HG02943 (cell line): ENCODE results near the gene MN1.
"Not testable (repeated sequence)": the region's sequence is repeated elsewhere in the genome, so short reads cannot be mapped to it uniquely, and the experiment has no call there.

Experiments used
- ATAC-seq: cut with Tn5 transposase; IDR thresholded peaks from one replicate; pipeline ENCODE4 v1.9.1; 2021; ENCODE audit warnings: mild to moderate bottlenecking, low read depth, moderate library complexity; ENCODE audit not compliant: unreplicated experiment

The MN1 gene

GRCh38 chr22:27746918-27747317 lies 54.6 kb downstream of the MN1 start:
- no peak for ATAC-seq

- no peak for ATAC-seq
Measured at GRCh38 chr22:27745809-27746208, 55.7 kb downstream of the MN1 start.

- ATAC-seq: no peak
Measured at GRCh38 chr22:27745154-27745553, 56.4 kb downstream of the MN1 start.

- not testable (repeated sequence) for ATAC-seq
Measured at GRCh38 chr22:27744078-27744477, 57.5 kb downstream of the MN1 start.

- ATAC-seq: no peak
Measured at GRCh38 chr22:27740202-27740748, 61.3 kb downstream of the MN1 start.

- no peak for ATAC-seq
Measured at GRCh38 chr22:27737521-27737920, 64.0 kb downstream of the MN1 start.

GRCh38 chr22:27734066-27734465 lies 67.5 kb downstream of the MN1 start:
- no peak for ATAC-seq

- ATAC-seq: no peak
Measured at GRCh38 chr22:27732841-27733240, 68.7 kb downstream of the MN1 start.

- ATAC-seq: no peak
Measured at GRCh38 chr22:27732391-27732790, 69.2 kb downstream of the MN1 start.

GRCh38 chr22:27731621-27732020 lies 69.9 kb downstream of the MN1 start:
- ATAC-seq: no peak

- ATAC-seq: no peak
Measured at GRCh38 chr22:27730641-27731433, 70.7 kb downstream of the MN1 start.

GRCh38 chr22:27729246-27729645 lies 72.3 kb downstream of the MN1 start:
- no peak for ATAC-seq

- no peak for ATAC-seq
Measured at GRCh38 chr22:27727673-27728451, 73.7 kb downstream of the MN1 start.

- ATAC-seq: no peak
Measured at GRCh38 chr22:27726686-27727449, 74.7 kb downstream of the MN1 start.

GRCh38 chr22:27726331-27726685 lies 75.2 kb downstream of the MN1 start:
- no peak for ATAC-seq

GRCh38 chr22:27725661-27726060 lies 75.9 kb downstream of the MN1 start:
- ATAC-seq: no peak

- no peak for ATAC-seq
Measured at GRCh38 chr22:27724709-27725108, 76.8 kb downstream of the MN1 start.

GRCh38 chr22:27724157-27724556 lies 77.4 kb downstream of the MN1 start:
- ATAC-seq: no peak

GRCh38 chr22:27723708-27724107 lies 77.8 kb downstream of the MN1 start:
- no peak for ATAC-seq

GRCh38 chr22:27723158-27723557 lies 78.4 kb downstream of the MN1 start:
- no peak for ATAC-seq

- no peak for ATAC-seq
Measured at GRCh38 chr22:27720860-27721259, 80.7 kb downstream of the MN1 start.
